T-helper 2 cell (primary cell): ENCODE measurements around the gene CASZ1.

Source experiments
- DNase-seq, 5 experiments: peaks; one replicate each; pipeline versions ENCODE4 v3.0.0 to v3.0.0-alpha.2; 2012 to 2022

Gene CASZ1

GRCh38 chr1:10704368-10704882 is 92.0 kb downstream of the CASZ1 start:
- DNase-seq = no peak

GRCh38 chr1:10703702-10704101 is 92.7 kb downstream of the CASZ1 start:
- no peak for DNase-seq

DNA sequence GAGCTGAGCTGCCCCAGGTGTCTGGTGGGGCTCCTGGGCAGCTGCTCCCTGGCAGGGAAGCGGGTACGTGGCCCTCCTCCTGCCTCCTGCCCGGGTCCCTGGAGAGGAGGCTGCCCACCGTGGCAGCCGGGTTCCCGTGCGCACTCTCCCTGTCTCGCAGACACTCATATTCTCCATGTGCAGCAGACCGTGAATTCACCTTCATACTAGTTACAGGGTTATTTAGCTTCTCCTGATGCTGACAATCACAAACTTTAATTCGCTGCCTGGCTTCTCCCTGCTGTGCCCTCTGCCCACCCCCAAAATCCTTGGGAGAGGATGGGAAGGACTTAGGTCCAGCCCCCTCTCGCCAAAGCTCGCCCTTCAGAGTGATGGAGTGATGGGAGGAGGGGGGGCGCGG is 95.3 kb downstream of the CASZ1 start:
- no peak for DNase-seq

DNA sequence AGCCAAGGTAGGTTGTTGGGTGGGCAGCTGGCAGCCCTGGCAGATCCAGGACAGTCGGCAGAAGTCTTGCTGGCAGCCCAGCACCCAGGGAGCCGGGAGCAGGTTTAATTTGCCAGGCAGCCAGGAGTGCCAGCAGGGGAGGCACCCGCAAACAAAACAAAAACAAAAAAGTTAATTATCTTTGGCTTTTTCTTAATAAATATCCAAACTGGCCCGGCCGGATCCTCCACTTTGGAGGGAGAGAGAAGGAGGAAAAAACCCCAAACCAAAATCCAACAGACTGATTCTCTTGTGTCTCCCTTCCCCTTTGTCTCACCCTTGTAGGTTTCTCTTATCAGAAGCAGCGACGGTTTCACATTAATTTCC is 97.0 kb downstream of the CASZ1 start:
- DNase-seq = no peak

DNA sequence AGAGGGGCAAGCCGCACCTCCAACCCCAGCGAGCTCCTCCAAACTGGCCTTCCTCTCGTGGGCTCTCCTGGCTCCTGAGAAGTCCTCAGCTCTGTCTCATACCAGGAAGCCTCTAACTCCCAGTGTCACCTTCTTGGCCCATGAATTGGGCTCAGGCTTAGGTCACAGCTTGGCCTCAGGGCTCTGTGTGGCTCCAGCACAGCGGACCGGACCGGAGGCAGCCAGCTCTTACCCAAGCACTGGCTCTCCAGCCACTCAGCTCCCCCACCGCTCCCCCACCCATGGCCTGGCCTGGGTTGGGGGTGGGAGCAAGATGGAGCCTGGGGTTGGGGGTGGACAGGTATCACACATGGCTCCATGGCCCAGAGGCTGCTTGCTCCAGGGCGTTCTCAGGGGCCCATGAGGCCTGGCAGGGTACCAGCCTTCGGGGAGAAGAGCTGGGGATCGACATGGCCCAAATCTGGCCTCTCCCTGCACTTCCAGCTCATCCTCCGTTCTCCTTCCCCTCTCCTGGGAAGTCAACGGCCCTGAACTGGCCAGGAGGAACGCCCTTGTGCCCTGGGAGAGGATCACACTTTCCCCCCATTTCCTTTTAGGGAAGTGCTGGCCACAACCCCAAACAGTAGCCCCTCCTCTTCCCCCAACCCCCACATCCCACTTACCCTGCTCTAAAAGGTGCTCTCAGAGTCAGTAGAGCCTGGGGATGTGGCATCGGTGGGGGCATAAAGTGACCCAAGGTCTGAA is 97.5 kb downstream of the CASZ1 start:
- DNase-seq = no peak

DNA sequence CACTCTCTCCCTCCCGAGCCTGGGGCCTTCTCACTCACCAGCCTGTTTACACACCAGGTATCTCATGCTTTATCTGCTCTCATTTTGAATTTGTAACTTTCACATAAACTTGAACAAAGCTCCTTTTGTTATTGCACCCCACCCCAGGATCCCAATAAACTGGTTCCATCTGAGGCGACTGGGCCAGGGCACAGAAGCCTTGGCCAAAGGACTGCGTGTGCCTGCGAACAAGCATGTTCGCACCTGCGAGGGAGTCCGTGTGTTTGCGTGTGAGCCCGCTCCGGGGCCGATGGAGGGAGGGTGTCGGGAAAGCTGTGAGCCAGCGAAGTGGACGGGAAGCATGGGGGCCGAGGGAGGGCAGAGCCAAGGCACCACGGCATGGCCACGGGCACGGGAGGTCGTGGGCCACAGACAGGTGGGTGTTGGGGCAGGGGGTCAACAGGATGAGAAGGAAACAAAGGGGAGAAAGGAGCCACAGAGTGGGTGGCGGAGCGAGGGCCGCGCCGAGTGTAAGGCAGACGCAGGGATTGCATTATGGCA is 98.8 kb downstream of the CASZ1 start:
- no peak for DNase-seq

DNA sequence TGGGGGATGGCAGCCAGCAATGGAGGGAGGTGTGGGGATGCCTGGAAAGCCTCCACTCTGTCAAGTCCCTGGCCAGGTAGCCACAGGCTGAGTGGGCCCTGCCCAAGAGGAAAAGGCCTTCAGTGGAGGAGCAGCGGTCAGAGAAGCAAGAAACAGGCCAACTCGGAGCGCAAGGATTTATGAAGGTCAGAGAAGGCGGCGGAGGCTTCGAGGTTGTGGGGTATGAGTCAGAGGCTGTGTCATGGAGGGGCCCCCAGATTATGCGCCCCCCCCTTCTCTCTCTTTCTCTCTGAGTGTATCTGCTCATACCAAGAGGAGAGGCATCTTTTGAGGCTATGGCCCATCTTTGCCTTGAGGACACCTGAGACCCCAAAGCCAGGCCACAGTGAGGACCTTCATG is 99.5 kb downstream of the CASZ1 start:
- peak in 1 of 5 experiments; percentile 15 for DNase-seq

GRCh38 chr1:10694633-10695627 is 101.5 kb downstream of the CASZ1 start:
- peak; percentile 65 to 90 (median 74) for DNase-seq

GRCh38 chr1:10694274-10694632 is 102.2 kb downstream of the CASZ1 start:
- DNase-seq = peak in 3 of 5 experiments; percentile 47 to 82 (median 66)

DNA sequence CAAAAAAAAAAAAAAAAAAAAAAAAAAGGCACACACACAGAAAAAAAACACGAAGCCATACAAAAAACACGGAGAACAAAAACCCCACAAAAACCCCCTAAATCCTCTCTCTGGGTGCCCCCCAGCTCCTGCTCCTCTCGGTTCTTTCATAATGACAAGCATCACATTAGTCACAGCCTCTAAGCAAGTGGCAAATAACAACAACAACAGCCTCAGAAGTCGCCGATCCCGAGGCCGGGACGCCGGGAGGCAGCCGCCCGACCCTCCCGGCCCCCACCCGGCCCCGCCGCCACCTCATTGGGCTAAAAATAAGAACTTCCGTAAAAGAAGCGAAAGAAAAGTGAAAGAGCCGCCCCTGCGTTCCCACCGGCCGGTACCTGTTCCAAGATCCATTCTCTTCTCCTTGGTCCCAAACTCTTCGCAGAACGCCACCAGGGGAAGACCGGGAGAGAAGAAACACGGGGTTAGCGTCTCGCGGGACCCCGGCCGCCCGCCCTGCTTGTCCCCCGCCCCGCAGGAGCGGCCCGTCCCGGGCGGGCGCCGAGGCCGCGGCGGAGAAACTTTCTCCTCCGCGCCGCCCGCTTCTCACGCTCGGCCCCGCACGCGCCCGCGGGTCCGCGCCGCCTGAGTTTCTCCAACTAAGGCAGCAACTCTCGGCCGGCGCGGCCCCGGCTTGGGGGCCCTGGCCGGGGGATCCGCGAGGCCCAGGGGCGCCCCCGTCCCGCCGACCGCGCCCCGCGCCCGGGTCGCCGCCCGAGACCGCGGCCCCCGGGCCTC is 102.8 kb downstream of the CASZ1 start:
- peak in 4 of 5 experiments; percentile 13 to 57 (median 46) for DNase-seq

- no peak for DNase-seq
These were observed 103.3 kb downstream of the CASZ1 start for GRCh38 chr1:10693152-10693496.

- peak; percentile 30 to 84 (median 48) for DNase-seq
These were observed 103.9 kb downstream of the CASZ1 start for GRCh38 chr1:10692401-10693021.

GRCh38 chr1:10691740-10692125 is 104.7 kb downstream of the CASZ1 start:
- DNase-seq = no peak

DNA sequence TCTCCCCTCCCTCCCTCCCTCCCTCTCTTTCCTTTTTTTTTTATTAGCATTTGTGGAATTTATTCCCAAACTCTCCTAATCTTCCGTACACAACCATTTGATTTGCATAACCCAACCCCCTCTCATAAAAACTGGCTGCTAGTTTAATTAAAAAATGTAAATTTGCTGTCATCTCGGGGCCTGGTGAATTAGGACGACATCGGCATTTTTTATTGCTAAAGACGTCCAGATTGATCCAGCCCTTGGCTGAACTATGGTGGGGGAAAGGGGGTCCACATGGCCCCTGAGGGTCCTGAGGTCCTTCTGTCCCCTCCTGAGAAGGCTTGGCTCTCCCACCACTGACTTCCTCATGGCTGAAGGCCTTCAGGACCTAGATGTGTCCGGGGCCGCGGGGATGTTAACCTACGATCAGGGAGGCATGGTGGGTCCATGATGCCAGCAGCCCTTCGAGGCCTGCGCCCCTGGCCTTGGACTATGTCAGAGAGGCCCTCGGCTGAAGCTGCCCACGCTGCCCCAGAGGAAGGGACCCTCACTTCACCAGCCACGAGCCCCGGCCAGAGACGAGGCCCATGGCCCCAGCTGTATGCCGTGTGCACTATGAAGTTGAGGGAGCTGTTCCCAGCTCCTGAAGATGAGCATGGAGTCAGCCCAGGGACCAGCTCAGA is 105.2 kb downstream of the CASZ1 start:
- DNase-seq = no peak

DNA sequence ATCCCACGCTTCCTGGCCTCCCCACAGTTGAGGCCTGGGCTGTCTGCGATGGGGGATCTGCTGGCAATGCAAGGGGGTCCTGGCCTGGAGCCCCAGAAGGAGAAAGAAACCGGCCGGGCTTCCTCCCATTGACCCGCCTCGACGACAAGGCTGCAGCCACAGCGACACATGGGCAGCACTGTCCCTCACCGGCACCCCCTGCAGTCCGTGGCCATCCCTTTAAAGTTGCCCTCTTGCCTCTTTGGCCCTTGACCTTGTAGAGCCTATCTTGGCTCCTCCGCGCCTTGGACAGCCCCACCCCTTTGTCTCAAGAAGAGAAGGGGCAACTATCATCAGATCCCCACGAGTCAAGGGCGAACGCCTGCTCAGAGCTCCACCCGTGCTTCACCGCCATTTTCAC is 106.0 kb downstream of the CASZ1 start:
- no peak for DNase-seq

GRCh38 chr1:10688409-10688786 is 108.0 kb downstream of the CASZ1 start:
- DNase-seq = no peak

DNA sequence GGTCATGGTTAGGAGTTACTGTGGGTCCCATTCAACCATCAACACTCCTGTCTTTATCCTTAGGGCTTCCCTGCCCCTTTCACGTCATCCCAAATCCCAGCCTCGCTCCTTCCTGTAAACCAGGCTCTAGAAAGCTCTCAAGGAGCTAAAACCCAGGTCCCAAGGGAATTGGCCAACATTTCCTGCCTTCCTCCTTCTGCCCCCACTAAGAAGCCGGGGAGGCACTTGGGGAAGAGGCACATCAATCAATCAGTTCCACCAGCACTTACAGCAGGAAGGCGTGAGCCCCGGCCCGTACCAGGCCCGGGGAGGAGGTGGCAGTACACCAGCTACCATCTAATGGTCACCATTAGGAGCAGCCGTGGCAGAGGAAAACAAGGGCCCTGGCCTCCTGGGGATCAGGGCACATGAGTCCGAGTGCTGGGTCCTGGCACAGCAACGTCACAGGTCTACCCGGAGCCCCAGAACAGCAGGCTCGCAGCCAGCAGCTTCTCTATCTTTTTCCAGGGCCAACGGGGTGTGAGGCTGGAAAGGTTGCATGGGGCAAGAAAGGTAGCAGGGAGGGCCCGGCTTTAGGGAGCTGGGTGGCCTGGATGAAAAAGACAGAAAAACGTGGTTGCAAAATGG is 108.6 kb downstream of the CASZ1 start:
- no peak for DNase-seq

DNA sequence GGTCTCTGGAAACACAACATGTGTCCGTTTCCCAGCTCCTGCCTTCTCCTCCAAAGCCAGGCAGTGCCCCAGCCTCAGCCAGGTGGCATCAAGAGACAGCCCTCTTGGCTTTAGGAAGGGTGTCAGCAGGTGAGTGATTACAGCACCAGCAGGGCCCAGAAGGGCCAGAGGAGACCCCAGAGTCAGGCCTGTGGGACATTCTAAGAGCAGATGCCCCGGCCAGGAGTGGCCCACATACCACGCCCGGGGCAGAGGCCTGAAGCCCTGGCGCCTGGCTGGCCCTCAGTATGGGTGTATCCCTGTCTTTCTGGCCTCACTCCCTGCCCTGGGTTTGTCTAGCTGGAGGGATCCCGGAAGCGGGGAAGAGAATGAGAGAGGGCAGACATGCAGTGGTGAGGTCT is 109.2 kb downstream of the CASZ1 start:
- no peak for DNase-seq

DNA sequence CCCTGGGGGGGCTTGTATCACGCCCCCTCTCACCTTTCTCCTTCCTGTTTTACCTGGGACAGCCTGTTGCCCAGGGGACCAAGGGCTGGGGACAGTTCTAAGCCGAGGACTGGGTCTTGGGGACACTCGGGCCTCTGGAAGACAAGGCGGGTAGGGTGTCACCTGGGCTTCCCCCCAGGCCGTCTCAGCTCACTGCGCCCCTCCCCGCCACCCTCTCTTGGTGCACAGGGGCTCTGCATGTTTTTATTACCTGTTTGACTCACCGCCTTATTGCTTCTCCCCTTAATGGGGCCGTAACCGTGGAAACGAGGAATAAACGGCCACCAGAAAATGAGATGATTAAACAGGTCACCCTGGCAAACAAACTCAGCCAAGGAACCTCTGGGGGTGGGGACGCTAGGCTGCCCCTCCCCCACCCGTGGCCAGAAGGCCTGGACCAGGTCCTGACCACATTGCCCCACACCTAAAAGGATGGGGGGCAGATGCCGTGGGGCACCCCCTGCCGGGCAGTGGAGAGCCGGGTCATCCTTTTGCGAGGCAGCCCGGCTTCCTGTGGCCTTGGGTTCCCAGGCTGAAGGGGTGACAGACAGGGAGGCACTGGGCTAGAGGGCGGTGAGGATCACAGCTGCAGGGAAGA is 109.9 kb downstream of the CASZ1 start:
- DNase-seq = no peak

DNA sequence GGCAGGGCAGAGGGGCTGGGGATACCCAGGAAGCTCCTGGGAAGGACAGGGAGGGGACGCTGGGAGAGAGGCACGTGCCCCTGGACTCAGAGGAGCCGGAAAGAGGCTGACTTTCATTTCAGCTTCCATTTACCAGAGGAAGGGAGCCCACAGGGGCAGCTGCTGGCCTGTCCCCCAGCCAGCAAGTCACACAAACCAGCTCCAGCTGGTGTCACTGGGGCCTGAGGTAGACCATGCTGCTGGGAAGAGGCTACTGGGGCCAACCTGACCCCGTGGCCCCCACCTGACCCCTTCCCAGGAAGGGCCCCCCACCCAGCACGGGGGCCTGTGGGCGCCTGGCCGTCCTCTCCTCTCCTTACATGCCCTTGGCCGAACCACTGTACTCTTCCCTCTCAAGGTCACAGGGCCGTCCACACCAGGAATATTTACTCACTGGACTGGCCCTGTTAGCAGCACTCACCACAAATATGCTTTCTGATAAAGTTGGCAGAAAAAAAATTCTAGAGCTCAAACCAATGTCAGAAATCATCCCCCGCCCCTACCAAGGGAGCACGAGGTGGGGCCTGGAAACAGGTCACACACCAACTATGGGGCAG is 110.5 kb downstream of the CASZ1 start:
- DNase-seq = no peak
